ENCODE results near the gene GATA2.

The GATA2 gene

DNA sequence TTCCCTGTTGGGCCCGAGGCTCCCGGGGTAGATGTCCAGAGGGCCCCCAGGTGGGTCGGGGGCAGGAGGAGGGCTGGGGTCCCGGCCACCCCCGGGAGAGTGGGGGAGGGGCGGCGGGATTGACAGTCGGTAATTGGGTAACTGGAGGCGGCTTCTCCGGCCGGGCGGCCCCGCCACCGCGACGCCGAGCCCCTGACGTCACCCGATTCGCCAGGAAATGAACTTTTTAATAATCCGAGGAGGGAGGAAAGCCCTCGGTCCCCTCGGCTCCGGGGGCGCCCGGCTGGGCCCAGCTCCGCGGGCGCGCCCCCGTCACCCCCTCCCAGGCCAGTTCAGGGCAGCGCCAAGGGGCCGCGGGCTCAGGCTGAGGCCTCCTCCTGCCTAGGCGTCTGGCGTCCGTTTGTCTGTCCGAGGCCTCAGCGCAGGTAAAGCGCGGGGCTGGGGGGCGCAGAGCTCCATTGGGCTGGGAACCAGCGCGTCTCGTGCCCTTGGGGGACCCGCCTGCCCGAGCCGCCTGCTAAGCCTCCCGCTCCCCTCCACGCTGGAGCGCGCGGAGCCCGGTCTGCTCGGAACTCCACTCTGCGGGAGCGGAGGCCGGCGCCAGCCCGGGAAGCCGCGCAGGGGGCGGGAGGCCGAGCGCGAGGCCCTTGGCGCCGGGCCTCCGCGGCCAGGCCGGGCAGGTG is 3.9 kb downstream of the GATA2 start:
- FAIRE-seq = no peak
- DNase-seq (ENCODE audit: insufficient read length, low spot score) = no peak

DNA sequence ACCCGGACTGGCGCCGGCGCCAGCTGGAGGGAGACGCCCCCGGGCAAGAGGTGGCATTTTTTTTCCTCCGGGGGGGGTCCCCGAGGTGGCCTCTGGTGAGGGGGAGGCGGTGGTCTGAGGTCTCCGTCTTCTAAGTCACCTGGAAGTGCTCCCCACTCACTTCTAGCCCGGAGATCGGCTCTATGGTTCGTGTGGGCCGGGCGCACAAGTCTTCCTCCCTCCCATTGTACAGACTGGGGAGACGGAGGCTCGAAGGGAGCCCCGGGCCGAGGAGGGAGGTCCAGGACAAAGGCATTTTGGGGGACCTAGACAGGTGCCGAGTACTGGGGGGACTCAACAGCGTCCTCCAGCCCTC is 4.4 kb downstream of the GATA2 start:
- no peak for DNase-seq (ENCODE audit: insufficient read length, low spot score)
- no peak for FAIRE-seq

DNA sequence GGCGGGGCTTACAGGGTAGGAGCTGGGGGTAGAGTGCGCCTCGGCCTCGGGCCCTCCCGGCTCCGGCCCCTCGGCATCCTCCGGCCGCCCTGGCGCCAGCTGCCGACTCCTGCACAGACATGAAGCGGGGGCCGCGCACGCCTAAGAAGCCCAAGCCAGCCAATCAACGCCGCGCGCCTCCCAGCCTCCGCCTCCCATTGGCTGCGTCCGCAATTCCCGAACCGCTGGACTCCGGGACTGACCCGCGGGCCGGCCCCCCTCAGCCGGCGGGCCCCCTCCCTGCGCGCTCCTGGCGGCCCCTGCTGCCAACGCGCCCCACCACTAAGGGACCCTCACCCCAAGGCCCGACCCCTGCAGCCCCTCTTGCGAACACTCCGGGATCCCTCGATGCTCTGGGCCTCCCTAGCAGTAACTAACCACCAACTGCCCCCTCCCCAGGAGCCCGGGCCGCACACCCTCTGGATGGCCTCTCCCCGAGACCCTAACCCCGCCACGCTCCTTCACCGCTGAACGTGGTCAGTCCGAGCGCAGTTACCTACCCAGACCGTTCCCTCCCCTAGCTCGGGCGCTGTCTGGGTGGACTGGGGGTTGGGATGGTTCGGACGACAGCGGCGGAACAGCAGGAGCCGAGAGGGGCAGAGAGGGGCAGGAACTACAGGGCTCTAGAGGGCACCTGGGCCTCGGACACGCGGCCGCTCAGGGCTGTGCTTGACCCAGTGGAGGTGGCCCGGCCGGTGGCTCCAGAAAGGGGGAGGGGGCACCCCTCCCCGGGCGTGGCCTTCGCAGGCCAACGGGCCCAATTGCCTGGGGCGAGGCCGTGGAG is 5.0 kb downstream of the GATA2 start:
- DNase-seq (ENCODE audit: insufficient read length, low spot score) (no peak), FAIRE-seq (no peak)

DNA sequence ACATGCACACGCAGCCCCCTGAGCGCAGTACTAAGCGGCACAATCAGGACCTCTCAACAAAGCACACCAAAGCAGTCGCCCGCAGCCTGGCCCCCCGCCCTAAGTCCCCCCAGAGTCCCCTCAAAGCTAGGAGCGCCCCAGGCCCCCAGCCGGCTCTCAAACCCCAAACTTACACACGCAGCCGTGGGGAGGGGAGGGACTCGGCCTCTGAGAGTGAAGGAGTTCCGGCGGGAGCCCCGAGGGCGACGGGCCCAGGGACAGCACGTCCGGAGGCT is 5.5 kb downstream of the GATA2 start:
- FAIRE-seq (no peak), DNase-seq (ENCODE audit: insufficient read length, low spot score) (no peak)

DNA sequence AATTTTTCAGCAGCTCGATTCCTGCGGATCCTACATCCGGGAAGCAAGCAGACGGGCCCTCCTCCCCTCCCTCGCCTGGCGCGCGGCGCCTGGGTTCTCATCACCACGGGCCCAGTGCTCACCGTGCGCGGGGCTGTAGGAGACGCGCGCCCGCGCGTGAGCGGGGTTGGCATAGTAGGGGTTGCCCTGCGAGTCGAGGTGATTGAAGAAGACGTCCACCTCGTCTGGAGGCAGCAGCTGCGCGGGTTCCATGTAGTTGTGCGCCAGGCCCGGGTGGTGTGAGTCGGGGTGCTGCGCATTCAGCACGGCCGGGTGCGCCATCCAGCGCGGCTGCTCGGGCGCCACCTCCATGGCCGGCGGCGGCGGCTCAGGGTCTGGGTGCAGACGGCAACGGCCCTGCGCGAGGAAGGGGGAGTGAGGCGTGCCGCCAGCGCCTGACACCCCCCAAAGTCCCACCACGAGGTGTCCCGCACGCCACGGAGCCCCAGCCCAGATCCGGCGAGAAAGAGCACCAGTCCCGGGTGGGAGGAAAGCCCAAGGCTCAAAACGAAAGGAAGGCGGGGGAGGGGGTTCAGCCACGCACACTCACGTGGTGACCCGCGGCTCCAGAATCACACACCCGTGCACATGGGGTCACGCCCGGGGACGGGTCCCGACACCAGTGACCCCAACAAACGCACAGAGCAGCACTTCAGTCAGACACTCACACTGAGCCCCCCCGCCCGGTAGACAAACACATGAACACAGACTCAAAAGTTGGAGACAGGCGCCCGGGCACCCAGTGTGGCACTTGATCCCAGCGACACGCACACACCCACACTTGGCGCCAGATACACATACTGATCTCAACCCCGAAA is 6.1 kb downstream of the GATA2 start:
- no peak for FAIRE-seq
- no peak for DNase-seq (ENCODE audit: insufficient read length, low spot score)

DNA sequence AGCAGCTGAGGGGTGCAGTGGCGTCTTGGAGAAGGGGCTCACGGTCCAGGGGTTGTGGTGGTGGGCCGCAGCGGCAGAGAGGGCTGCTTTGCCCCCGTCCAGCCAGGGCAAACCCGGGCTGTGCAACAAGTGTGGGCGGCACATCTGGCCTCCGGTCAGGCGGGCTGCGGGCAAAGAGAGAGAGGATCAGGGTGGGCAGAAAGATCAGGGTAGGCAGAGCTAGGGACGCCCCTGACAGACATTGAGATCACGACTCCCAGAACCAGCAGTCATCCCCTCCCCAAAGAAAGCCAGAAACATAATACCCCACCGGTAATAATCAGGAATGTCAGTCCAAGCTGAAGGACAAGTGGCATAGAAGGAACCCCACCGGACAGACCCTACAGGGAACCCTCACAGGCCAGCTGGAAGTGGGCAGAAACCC is 6.8 kb downstream of the GATA2 start:
- DNase-seq (ENCODE audit: insufficient read length, low spot score) (no peak), FAIRE-seq (no peak)

DNA sequence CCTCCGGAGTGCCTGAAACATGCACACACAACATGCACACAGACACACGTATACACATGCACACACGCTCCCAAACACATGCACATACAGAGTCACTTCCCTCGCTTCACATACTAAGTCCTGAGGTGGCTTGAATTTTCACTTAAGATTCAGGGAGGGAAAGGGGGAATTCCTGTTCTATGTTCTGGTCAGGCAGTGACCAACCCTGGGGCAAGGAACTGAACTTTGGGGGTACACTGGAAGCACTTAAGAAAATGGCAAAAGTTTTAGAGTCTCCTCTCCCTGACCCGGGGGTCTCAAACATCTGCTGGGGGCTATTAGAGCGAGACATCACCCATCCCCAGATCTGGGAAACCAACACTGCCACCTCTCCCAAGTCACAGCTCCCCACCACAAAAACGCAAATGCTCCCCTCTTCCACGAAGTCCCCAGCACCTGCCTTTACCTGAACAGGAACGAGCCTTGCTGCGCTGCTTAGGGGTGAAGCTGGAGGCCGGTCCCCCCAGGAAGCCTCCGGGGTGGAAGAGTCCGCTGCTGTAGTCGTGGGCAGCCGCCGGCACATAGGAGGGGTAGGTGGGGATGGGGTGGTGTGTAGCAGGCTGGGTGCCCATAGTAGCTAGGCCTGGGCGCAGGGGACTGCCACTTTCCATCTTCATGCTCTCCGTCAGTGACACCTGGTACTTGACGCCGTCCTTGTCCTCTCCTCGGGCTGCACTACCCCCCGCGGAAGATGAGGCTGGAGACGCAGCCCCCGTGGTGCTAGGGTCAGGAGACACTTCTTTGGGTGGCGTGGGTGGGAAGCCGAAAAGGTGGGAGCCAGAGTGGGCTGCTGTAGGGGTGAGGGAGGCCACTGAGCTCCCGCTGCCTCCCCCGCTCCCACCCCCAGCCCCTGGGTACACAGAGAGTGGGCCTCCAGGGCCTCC is 7.5 kb downstream of the GATA2 start:
- DNase-seq (ENCODE audit: insufficient read length, low spot score) = no peak
- FAIRE-seq = no peak

DNA sequence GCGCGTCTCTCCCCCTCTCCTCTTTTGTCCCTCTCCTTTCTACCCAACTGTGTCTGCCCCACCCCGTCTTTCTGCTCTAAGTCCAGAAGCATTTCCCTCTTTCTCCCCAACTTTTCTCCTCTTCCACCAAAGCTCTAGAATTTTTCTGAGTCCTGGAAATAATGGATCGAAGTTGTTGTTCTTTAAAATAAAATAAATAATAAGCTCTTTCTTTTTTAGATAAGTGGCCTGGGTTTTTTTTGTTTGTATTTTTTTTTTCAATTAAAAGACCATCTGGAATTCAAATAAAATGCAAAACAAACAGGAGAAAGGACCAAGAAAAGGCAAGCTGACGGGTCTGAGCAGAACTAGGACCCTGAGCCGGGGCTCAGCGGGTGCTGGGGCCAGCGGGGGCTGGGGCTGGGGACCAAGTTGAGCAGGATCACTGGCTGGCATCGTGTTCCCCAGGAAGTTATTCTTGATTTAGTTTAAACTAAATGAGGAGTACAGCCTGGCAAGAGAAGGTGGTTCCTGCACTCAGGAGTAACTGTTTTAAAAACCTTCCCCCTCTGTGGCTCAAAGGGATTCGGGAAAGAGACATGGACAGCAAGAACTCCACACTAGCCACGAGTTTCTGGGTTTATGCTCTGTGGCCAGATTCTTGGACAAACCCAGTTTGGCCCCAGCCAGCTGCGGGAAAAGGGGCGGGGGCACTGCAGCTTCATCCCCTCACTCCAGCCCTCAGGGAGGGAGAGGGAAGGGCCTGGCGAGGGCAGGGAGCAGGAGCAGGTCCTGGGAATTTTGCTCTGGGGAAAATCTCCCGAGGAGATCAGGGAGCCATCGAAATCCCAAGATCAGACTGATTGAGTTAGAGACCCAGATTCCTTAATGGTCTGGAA is 8.4 kb downstream of the GATA2 start:
- FAIRE-seq (no peak), DNase-seq (ENCODE audit: insufficient read length, low spot score) (no peak)

DNA sequence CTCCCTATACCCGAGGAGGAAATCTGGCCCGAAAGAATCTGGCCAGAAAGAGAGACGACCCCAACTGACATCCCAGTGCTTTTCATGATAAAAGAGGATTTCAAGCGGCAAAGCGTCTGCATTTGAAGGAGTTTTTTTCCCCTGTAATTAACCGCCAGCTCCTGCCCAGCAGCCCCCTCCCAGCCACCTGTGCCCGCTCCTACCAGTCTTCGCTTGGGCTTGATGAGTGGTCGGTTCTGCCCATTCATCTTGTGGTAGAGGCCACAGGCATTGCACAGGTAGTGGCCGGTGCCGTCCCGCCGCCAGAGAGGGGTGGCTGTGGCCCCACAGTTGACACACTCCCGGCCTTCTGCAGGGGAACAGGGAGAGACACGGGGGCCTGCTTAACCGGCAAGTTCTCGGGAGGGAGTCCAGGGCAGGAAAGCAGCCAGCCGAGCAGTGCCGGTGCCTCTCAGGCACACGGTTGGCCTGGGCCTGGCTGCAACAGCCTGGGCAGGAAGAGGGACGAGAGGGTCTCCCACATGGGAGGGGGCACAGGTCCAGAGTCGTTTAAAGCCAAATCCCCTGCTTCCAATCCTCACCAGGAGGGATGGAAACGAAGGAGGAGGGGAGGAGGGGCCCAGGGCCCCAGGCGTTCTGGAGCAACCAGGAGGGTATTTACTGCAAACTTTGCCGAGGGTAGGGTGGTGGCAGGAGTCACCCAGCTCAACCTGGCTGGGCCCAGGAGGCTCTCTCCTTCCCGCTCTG is 9.2 kb downstream of the GATA2 start:
- FAIRE-seq (no peak), DNase-seq (ENCODE audit: insufficient read length, low spot score) (no peak)

DNA sequence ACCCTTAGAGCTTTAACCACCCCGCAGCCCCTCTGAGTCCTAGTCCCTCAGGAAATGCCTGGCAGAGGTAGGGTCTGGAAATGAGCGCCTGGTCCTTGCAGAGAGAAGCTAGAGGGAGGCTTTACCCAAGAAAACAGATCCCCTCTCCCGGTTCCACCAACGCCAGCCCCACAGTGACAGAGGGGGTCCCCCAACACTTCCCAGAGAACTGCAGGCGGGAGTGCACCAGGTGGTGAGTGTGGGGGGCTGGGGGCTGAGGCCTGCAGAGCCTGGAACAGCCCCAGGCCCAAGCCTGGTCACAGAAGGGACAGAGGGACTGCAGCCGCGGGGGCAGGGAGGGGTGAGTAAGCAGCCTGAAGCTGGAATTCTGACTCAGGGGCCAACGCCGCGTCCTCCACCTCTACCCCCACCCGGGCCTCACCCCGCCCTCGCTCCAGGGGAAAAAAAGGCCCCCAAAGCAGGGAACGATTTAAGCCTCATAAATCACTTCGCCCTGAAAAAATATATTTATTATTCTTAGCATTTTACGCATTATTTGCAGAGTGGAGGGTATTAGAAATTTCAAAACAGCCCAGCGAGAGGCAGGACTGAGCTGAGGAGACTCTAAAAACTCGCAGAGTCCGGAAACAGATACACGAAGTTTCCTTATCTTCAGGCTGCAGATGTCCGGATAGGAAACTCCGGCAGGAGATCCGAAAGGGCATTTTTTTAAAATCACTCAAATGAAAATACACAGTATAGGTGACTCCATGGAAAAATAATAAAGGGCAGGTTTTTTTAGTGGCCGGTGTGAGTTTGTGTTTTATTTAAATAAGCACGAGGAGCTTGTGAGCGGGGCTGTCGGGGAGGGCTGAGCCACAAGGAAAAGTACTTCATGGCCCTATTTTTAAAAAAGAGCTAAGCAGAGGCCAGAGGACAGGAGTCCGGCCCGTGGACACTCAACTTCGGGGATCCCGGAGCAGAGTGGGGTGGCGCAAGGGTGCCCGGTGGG is 10.0 kb downstream of the GATA2 start:
- FAIRE-seq (no peak), DNase-seq (ENCODE audit: insufficient read length, low spot score) (no peak)

DNA sequence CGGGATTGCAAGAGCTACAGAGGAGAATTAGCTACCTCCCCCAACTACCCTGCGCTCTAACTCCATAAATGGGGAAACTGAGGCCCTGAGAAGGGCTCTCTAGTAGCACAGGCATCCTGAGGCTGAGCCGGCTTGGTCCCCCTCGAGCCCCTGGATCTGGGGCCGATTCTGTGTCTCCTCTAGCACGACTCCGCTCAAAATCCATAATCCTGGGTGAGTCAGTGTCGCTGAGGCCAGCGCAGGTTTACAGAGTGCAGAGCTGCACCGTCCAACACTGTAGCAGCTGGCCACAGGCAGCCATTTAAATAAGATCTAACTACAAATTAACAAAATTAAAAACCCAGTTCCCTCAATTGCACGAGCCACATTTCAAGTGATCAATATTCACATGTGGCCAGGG is 10.8 kb downstream of the GATA2 start:
- FAIRE-seq (no peak), DNase-seq (ENCODE audit: insufficient read length, low spot score) (no peak)

DNA sequence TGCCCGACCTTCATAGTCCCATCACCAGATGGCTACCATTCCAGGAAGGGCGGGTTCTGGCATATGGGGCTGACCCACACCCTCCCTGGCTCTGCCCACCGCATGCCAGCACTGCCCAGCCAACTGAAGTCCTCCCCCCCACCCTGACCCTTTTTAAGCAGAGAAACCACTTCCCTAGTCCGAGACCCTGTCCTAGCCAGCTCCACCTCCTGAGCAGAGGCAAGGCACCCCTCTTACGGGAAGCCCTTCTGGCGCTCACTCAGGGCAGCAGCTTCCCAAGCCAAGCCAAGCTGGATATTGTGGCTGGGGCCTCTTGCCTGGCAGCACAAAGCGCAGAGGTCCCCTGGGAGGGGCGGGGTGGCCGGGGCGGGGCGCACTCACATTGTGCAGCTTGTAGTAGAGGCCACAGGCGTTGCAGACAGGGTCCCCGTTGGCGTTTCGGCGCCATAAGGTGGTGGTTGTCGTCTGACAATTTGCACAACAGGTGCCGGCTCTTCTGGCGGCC is 11.5 kb downstream of the GATA2 start:
- DNase-seq (ENCODE audit: insufficient read length, low spot score) = no peak
- FAIRE-seq = no peak

DNA sequence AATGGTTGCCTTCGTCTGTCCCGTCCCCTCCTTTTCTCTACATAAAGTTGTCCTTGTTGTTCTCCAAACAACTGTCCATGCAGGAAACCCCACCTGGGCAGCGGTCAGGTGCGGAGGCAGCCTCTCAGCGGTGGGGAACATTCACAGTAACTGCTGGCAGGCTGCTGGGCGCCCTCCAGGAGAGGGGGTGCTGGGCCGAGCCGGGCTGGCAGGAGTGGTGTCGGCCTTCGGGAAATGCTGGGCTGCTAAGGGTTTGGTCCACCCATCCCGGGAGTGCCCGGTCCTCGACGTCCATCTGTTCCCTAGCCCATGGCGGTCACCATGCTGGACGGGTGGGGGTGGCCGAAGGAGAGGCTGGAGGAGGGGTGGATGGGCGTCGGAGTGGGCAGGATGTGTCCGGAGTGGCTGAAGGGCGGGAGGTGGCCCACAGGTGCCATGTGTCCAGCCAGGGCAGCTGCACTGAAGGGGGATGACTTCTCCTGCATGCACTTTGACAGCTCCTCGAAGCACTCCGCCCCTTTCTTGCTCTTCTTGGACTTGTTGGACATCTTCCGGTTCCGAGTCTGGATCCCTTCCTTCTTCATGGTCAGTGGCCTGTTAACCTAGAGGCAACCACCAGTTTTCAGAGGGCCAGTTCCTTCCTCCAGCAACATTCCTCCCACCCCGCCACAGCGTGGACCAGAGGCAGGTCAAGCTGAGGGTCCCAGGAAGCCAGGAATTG is 12.1 kb downstream of the GATA2 start:
- FAIRE-seq (no peak), DNase-seq (ENCODE audit: insufficient read length, low spot score) (no peak)

DNA sequence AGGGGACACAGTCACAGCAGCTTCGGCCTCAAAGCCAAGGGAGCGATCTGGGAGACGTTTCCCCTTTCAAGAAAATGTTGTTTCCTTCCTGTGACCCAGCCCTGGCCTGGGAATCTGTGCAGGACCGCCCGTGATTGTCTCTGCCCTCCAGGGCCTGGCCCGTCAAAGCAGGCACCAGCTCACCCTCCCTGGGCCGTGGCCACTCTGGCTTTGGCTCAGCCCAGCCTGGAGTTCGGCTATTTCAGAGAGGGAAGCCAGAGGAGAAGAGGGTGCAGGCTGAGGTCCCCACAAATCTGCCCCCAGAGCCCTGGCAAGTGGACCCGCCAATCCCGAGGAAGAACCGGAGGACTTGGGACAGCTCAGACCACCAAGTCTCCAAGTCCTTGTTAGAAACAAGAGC is 12.7 kb downstream of the GATA2 start:
- FAIRE-seq = no peak

DNA sequence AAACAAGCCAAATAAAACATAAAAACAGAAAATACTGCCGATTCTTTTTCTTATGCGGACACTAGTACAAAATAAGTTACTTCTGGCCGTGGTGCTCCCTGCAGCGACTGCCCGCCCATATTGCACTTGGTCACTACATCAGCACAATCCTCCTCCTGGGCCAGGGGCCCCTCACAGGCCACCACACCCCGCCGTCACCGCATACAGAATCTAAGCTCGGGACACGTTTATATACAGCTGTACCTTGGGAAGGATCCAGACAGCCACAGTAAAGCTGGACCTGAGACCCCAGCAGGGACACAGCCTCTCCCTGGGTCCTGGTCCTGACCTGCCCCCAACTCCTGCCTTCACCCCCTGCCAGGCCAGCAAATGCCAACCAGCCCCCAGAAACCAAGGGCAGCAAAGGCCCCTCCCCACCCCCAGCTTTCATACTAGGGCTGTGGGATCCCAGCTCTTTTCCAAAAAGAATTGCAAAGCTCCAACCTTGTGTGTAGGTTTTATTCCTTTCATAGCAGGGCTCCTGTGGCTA is 13.4 kb downstream of the GATA2 start:
- FAIRE-seq (no peak), DNase-seq (ENCODE audit: insufficient read length, low spot score) (no peak)

More for the DNA sequence above, 12.7 kb downstream of the GATA2 start:
- no peak for DNase-seq (ENCODE audit: insufficient read length, low spot score)

DNA sequence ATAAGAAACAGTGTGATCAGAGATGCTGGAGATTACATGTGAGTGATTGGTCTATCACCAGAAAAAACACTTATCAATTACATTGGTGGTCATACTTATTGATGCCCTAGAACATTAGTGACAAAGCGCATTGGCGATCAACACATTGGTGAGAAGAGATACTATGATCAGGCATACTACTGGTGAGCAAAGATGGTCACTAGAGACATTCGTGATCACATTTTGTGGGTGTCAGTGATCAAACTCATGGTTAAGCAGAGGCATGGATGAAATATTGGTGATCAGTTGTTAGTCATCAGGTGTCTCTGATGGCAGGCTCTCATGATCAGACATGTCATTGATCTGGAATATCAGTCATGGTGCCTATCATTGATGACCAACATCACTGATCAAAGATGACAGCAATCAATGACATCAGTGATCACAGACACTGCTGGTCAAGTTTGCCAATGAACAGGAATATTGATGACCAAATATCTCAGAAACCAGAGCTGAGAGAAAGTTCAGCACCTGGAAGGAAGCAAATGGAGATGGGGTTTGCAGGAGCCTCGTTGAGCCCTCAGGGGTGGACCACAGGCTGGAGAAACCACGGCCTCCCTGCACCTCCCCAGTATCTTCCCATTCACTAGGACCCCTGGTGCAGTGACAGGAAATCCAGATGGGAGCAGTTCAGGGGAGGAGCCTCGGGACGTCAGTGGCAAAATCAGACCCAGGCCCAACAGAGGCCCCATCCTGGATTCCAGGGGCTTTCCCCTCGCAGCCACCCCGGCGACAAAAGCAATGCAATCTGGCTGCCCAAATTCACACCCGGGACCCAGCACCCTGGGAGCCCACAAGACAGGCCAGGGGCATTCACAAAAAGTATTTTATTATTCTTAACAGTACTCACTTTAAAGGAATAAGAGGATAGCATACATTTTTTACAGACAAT is 14.2 kb downstream of the GATA2 start:
- no peak for FAIRE-seq
- DNase-seq (ENCODE audit: insufficient read length, low spot score) = no peak
